DOHH2 (cell line): ENCODE data around the gene MAP4K3.

Source experiments
- H3F3A ChIP-seq: fragments of 200-600 bp; sonication (generic), shearing (Covaris generic); 2 replicates; pipeline ENCODE4 v1.6.0; 2016; ENCODE audit warnings: antibody characterized with exemption, mild to moderate bottlenecking; ENCODE audit not compliant: control insufficient read depth, insufficient read depth
- H3K27ac ChIP-seq: fragments of 200-600 bp; sonication (generic); 2 replicates; pipeline ENCODE4 v1.5.1; 2014; ENCODE audit warnings: low read depth, mild to moderate bottlenecking, low read length, moderate library complexity
- H3K27me3 ChIP-seq: fragments of 200-600 bp; sonication (generic); 2 replicates; pipeline ENCODE4 v1.6.1; 2014; ENCODE audit warnings: mild to moderate bottlenecking, low read length, mixed read lengths; ENCODE audit not compliant: control insufficient read depth
- H3K36me3 ChIP-seq: fragments of 200-600 bp; sonication (generic); 2 replicates; pipeline ENCODE4 v1.6.1; 2014; ENCODE audit warnings: mild to moderate bottlenecking, low read length, moderate library complexity, mixed read lengths; ENCODE audit not compliant: control insufficient read depth
- H3K4me1 ChIP-seq: fragments of 200-600 bp; sonication (generic); 2 replicates; pipeline ENCODE4 v1.6.1; 2014; ENCODE audit warnings: mild to moderate bottlenecking, low read length, mixed read lengths; ENCODE audit not compliant: control insufficient read depth
- H3K4me2 ChIP-seq: fragments of 200-600 bp; sonication (generic); 2 replicates; pipeline ENCODE4 v1.6.0; 2014; ENCODE audit warnings: mild to moderate bottlenecking, low read length, moderate library complexity
- H3K4me3 ChIP-seq: fragments of 200-600 bp; sonication (generic); 2 replicates; pipeline ENCODE4 v1.5.1; 2014; ENCODE audit warnings: mild to moderate bottlenecking, low read length, mixed read lengths
- H3K79me2 ChIP-seq: fragments of 200-600 bp; sonication (generic); 2 replicates; pipeline ENCODE4 v1.6.1; 2014; ENCODE audit warnings: mild to moderate bottlenecking, low read length, mixed read lengths; ENCODE audit not compliant: control insufficient read depth
- H3K9me2 ChIP-seq: fragments of 200-600 bp; sonication (generic); replicated peaks from 2 replicates; pipeline ENCODE4 v1.6.1; 2014; ENCODE audit warnings: mild to moderate bottlenecking, low read length, mixed read lengths; ENCODE audit not compliant: control insufficient read depth
- H3K9me3 ChIP-seq: fragments of 200-600 bp; sonication (generic); 2 replicates; pipeline ENCODE4 v1.6.1; 2014; ENCODE audit warnings: antibody characterized with exemption, low read length, mixed read lengths; ENCODE audit not compliant: control insufficient read depth, insufficient read depth
- H4K20me1 ChIP-seq: fragments of 200-600 bp; sonication (generic); 2 replicates; pipeline ENCODE4 v1.6.0; 2014; ENCODE audit warnings: low read depth, mild to moderate bottlenecking, antibody characterized with exemption, low read length, moderate library complexity; ENCODE audit not compliant: control insufficient read depth, insufficient read depth
- EZH2phosphoT487 ChIP-seq: fragments of 200-600 bp; sonication (generic); IDR thresholded peaks from 2 replicates; pipeline ENCODE4 v1.6.1; 2017; ENCODE audit warnings: borderline replicate concordance, mild to moderate bottlenecking, antibody characterized with exemption, low read length, moderate library complexity, mixed read lengths
- TF ChIP-seq, protein P1 (sequence below): fragments of 200-600 bp; sonication (generic); IDR thresholded peaks from one replicate; pipeline ENCODE4 v1.5.1; 2014; ENCODE audit warnings: antibody characterized with exemption, mild to moderate bottlenecking, low read depth, low read length; ENCODE audit not compliant: poor library complexity, severe bottlenecking

MAP4K3 gene

DNA sequence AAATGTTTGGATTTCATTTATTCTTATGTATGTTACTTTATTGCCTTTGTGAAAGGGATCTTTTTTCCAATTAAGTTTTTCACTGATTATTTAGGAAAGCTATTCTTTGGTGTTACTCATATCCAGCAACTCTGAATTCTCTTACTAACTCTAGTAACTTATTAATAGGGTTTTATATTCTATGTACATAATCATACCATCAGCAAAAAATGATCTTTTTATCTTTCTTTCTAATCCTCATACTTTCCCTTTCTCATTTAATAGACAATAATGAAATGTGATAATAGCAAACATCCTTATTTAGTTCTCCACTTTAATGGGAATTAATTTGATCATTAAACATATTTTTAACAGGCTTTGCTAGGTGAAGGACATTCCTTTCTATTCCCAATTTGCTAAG lies 181.0 kb downstream of the MAP4K3 start:
- Histone ChIP-seq H4K20me1 (no peaks in the 10 kb centered on the region), H3K9me3 (no peaks in the 10 kb centered on the region), H3K4me2 (no peak overlapping the region), H3K27me3 (no peaks in the 10 kb centered on the region), H3K9me2 (no peaks in the 10 kb centered on the region; the same call in 1 of the 2 replicates), H3F3A (no peaks in the 10 kb centered on the region), H3K4me3 (no peak overlapping the region), H3K36me3 (peaks cover 18% of the 10 kb centered on the region), H3K27ac (no peak overlapping the region), H3K79me2 (no peaks in the 10 kb centered on the region), H3K4me1 (no peaks in the 10 kb centered on the region)
- TF ChIP-seq, protein P1, sequence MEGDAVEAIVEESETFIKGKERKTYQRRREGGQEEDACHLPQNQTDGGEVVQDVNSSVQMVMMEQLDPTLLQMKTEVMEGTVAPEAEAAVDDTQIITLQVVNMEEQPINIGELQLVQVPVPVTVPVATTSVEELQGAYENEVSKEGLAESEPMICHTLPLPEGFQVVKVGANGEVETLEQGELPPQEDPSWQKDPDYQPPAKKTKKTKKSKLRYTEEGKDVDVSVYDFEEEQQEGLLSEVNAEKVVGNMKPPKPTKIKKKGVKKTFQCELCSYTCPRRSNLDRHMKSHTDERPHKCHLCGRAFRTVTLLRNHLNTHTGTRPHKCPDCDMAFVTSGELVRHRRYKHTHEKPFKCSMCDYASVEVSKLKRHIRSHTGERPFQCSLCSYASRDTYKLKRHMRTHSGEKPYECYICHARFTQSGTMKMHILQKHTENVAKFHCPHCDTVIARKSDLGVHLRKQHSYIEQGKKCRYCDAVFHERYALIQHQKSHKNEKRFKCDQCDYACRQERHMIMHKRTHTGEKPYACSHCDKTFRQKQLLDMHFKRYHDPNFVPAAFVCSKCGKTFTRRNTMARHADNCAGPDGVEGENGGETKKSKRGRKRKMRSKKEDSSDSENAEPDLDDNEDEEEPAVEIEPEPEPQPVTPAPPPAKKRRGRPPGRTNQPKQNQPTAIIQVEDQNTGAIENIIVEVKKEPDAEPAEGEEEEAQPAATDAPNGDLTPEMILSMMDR = no peak
- no peak for TF ChIP-seq EZH2phosphoT487

DNA sequence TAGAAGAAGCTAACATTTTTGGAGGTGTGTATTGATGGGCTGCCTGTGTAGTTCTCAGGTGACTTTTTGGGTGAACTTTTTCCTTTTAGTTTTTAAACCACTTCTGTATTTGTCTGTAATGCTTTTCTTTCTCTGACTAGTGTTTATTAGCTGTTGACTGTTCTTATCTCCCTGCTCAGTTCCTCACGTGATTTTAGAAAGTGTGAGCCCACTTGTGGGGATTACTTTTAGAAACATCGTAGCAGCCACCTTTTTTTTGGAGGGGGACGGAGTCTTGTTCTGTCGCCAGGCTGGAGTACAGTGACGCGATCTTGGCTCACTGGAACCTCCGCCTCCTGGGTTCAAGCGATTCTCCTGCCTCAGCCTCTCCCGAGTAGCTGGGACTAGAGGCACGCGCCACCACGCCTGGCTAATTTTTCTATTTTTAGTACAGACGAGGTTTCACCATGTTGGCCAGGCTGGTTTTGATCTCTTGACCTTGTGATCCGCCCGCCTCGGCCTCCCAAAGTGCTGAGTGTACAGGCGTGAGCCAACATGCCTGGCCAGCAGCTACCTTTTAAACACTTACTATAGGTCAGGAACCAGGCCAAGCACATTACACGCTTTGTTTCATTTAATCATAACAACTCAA lies 184.1 kb downstream of the MAP4K3 start:
- no peak for TF ChIP-seq EZH2phosphoT487
- TF ChIP-seq, protein P1 = no peak
- H3K9me3 ChIP-seq = no peaks in the 10 kb centered on the region
- no peak overlapping the region for H3K27ac ChIP-seq
- peaks cover 13% of the 10 kb centered on the region for H3K36me3 ChIP-seq
- H3K27me3 ChIP-seq = no peaks in the 10 kb centered on the region
- H3K9me2 ChIP-seq = no peaks in the 10 kb centered on the region; the same call in 1 of the 2 replicates
- no peak overlapping the region for H3K4me2 ChIP-seq
- no peaks in the 10 kb centered on the region for H4K20me1 ChIP-seq
- no peaks in the 10 kb centered on the region for H3K4me1 ChIP-seq
- H3F3A ChIP-seq = no peaks in the 10 kb centered on the region
- no peaks in the 10 kb centered on the region for H3K79me2 ChIP-seq
- H3K4me3 ChIP-seq = no peak overlapping the region

DNA sequence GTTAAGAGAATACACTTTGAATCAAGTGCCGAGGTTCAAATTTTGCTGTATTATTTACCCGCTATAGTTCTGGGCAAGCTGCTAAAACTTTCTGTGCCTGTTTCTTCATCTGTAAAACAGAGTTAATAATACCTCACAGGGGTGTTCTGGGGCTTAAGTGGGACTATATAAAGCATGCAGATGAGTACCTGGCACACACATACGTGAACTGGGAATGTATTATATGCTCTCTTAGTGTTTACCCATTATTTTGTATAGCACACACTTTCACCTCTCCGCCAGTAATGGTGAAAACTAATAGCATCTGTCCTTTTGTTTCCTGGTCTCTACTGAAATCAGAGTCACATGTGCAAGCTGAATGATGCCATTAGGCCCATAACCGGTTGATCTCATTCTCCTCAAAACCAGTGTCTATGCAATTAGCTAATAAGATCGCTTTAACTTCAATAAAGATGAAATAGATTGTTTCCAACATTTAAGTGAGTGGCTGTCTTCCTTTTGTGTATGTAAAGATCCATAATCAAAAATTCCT lies 189.5 kb downstream of the MAP4K3 start:
- Histone ChIP-seq H3K79me2 (no peaks in the 10 kb centered on the region), H3K36me3 (peaks cover 7% of the 10 kb centered on the region; the same call in 1 of the 2 replicates), H3K9me2 (no peaks in the 10 kb centered on the region), H4K20me1 (no peaks in the 10 kb centered on the region), H3F3A (no peaks in the 10 kb centered on the region), H3K9me3 (no peaks in the 10 kb centered on the region), H3K27me3 (no peaks in the 10 kb centered on the region), H3K4me3 (no peak overlapping the region), H3K4me2 (no peak overlapping the region), H3K27ac (no peak overlapping the region), H3K4me1 (peaks cover 4% of the 10 kb centered on the region; the same call in 1 of the 2 replicates)
- TF ChIP-seq EZH2phosphoT487 = no peak
- TF ChIP-seq, protein P1 = no peak
